Left lung (tissue), 10 donors: ENCODE measurements around the gene TMEM98. TPM values are rescaled to one million over a fixed set of nuclear protein-coding genes. Genes with fewer than 3 reads are reported as not detected.

Source experiments
- ATAC-seq: fragments of 200-7000 bp; cut with Tn5 transposase; one replicate; pipeline ENCODE4 v1.9.1; 2020; ENCODE audit warnings: moderate library complexity
- DNase-seq, 4 donors: peaks; one replicate each; pipeline ENCODE4 v3.0.0-alpha.2; 2013 to 2020
- H3K27ac ChIP-seq, 2 donors: fragments of 200-600 bp; sonication (generic) in 1 of 2; one replicate each; pipeline versions ENCODE4 v1.5.0 to v1.8.0; 2020 to 2021
- H3K27me3 ChIP-seq, 2 donors: fragments of 200-600 bp; sonication (generic) in 1 of 2; one replicate each; pipeline versions ENCODE4 v1.5.0 to v1.8.0; 2020 to 2021
- H3K36me3 ChIP-seq, 2 donors: fragments of 200-600 bp; sonication (generic) in 1 of 2; one replicate each; pipeline versions ENCODE4 v1.5.0 to v1.8.0; 2020 to 2021
- H3K4me1 ChIP-seq, 2 donors: fragments of 200-600 bp; one replicate each; pipeline ENCODE4 v1.8.0; 2021
- H3K4me3 ChIP-seq, 2 donors: fragments of 200-600 bp; sonication (generic) in 1 of 2; one replicate each; pipeline versions ENCODE4 v1.5.0 to v1.8.0; 2020 to 2021; ENCODE audit warnings: mild to moderate bottlenecking in 1 of 2
- H3K9me3 ChIP-seq, 2 donors: fragments of 200-600 bp; sonication (generic) in 1 of 2; one replicate each; pipeline versions ENCODE4 v1.5.0 to v1.8.0; 2020 to 2021
- intact Hi-C, 2 donors: fragments of 100-400 bp; cut with DNase I; formaldehyde crosslinking; loops; one replicate each; pipeline versions ENCODE4 v1.11.2 to v1.14.2; 2022
- polyA plus RNA-seq, 6 donors: library from polyadenylated mRNA; unstranded; fragments of 120-200 nt; gene quantifications; one replicate each; pipeline ENCODE4 v1.2.1, GENCODE V29; 2013; ENCODE audit not compliant: insufficient read length in 6 of 6
- total RNA-seq, 2 donors: library from RNA; stranded (reverse); fragmentation: NEBNext Ultra II Directional; extraction: Animal tissue kit (Norgen Biotek cat#: 25700); gene quantifications; one replicate each; pipeline ENCODE4 v1.2.1, GENCODE V29; 2021
- TF ChIP-seq, protein P1 (sequence below), 2 donors: fragments of 200-600 bp; sonication (generic) in 1 of 2; IDR thresholded peaks; one replicate each; pipeline versions ENCODE4 v1.5.0 to v1.8.0; 2021; ENCODE audit warnings: antibody characterized with exemption in 2 of 2
- donor health status: DM: no; HTN: yes; CAD: no.
- donor health status: DM: no; HTN: no; CAD: no.

The TMEM98 gene
- total and polyA plus RNA-seq, 8 donors = 57.1 to 313 (median 267) TPM

DNA sequence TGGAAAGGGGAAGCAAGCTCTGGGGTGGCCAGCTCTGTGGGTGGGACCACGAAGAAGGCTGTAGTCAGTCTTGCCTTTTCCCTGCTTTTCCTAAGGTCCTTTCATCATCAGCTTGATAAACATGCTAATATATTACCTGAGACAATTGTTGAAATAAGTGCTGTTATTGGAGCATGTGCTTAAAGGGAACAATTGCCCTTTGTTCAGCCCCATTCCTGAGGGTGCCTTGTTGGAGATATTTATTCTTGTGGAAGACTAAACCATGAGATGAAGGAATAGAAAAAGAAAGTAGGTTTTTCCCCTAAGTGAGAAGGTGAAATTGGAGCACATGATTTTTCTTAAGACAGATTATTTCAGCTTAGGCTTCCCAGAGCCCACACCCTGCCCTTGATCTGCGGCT lies 7.8 kb downstream of the TMEM98 start:
- TF ChIP-seq, protein P1, sequence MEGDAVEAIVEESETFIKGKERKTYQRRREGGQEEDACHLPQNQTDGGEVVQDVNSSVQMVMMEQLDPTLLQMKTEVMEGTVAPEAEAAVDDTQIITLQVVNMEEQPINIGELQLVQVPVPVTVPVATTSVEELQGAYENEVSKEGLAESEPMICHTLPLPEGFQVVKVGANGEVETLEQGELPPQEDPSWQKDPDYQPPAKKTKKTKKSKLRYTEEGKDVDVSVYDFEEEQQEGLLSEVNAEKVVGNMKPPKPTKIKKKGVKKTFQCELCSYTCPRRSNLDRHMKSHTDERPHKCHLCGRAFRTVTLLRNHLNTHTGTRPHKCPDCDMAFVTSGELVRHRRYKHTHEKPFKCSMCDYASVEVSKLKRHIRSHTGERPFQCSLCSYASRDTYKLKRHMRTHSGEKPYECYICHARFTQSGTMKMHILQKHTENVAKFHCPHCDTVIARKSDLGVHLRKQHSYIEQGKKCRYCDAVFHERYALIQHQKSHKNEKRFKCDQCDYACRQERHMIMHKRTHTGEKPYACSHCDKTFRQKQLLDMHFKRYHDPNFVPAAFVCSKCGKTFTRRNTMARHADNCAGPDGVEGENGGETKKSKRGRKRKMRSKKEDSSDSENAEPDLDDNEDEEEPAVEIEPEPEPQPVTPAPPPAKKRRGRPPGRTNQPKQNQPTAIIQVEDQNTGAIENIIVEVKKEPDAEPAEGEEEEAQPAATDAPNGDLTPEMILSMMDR (IDR thresholded peaks at IDR 0.05) = no peak
- no peaks in the 10 kb centered on the region for H3K9me3 ChIP-seq
- peaks cover 0 to 7% of the 10 kb centered on the region in 2 donors for H3K36me3 ChIP-seq
- peaks cover 4 to 12% of the 10 kb centered on the region in 2 donors for H3K4me1 ChIP-seq
- ATAC-seq (no peak), DNase-seq (no peak)
- H3K4me3 ChIP-seq = no peak overlapping the region
- H3K27me3 ChIP-seq = peaks cover 0 to 7% of the 10 kb centered on the region in 2 donors
- intact Hi-C loops = no loop called here
- no peak overlapping the region for H3K27ac ChIP-seq

DNA sequence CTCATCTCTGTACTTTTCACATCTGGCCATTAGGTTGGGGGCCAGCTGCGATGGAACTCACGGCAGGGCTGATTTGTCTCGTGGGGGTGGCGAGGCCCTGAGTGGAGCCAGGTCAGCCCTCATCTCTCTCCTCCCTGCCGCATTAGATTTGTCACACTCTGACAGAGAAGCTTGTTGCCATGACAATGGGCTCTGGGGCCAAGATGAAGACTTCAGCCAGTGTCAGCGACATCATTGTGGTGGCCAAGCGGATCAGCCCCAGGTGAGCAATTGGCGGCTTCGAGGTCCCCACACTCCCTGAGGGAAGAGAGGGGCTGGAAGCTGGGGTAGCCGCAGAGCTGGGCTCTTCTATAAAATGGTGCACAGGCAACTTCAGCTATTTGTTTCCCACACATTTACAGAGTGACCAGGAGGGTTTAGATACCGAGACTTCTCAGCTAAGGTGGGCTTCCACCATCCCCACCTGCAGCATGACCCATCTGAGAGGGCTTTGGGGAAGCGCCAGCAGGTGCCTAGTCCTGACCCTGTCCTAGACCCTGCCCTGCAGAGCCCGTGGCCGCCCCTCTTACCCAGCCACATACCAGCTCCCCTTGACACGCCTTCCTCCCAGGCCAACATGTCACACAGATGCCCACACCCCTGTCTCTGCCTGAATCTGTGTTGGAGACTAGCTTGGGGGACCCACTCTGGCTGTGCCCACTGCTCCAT lies 8.4 kb downstream of the TMEM98 start:
- ATAC-seq = no peak
- TF ChIP-seq, protein P1 (IDR thresholded peaks at IDR 0.05) = no peak
- peaks cover 0 to 10% of the 10 kb centered on the region in 2 donors for H3K36me3 ChIP-seq
- no peak overlapping the region for H3K4me3 ChIP-seq
- intact Hi-C loops = no loop called here
- H3K27ac ChIP-seq = no peak overlapping the region
- peaks cover 0 to 1% of the 10 kb centered on the region in 2 donors for H3K27me3 ChIP-seq
- no peak for DNase-seq
- H3K9me3 ChIP-seq = no peaks in the 10 kb centered on the region
- peaks cover 4 to 12% of the 10 kb centered on the region in 2 donors for H3K4me1 ChIP-seq

DNA sequence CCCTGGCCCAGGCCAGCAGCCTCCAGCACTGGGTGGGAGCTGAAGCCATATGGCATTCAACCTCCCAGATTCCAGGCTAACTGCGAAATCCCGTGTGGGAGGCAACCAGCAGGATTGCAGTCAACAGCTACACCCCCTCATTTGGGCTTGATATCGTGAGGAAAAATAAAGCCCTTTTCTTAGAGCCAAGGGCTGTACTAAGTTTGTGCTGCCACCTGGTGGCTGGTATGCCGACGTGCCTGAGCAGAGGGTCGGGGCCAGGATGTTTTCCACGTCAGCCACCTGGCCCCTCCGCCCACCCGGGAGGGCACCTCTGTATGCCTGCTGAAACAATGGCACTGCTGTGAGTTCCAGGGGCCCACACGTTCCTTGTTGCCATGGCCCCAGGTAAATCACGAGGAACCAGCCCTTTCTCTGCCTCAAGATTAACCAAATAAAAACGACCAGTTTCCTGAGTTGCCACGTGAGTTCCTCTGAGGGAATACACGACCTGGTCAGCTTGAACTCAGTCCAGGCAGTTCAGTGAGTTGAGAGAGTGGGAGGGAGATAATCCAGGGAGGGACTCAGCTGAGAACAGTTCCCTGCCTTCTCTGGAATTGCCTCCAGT lies 9.0 kb downstream of the TMEM98 start:
- peak; percentile 60 to 88 (median 75) for DNase-seq
- intact Hi-C loops = no loop called here
- H3K27ac ChIP-seq = no peak overlapping the region

DNA sequence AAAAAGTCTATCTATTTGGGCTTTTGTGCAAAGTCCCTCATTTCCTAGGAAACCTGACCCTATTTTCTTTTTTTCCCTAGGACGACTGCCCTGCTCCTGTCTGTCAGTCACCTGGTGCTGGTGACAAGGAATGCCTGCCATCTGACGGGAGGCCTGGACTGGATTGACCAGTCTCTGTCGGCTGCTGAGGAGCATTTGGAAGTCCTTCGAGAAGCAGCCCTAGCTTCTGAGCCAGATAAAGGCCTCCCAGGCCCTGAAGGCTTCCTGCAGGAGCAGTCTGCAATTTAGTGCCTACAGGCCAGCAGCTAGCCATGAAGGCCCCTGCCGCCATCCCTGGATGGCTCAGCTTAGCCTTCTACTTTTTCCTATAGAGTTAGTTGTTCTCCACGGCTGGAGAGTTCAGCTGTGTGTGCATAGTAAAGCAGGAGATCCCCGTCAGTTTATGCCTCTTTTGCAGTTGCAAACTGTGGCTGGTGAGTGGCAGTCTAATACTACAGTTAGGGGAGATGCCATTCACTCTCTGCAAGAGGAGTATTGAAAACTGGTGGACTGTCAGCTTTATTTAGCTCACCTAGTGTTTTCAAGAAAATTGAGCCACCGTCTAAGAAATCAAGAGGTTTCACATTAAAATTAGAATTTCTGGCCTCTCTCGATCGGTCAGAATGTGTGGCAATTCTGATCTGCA lies 12.9 kb downstream of the TMEM98 start:
- Histone ChIP-seq H3K27ac (no peak overlapping the region), H3K4me3 (no peak overlapping the region), H3K27me3 (no peaks in the 10 kb centered on the region), H3K9me3 (no peaks in the 10 kb centered on the region), H3K4me1 (peaks cover 0 to 24% of the 10 kb centered on the region in 2 donors), H3K36me3 (peaks cover 0 to 10% of the 10 kb centered on the region in 2 donors)
- no peak for DNase-seq
- no peak for ATAC-seq
- TF ChIP-seq, protein P1 (IDR thresholded peaks at IDR 0.05) = no peak
- intact Hi-C loops = no loop called here

More for the DNA sequence above, 9.0 kb downstream of the TMEM98 start:
- ATAC-seq = peak; percentile 85
- TF ChIP-seq, protein P1 (IDR thresholded peaks at IDR 0.05) = peak; percentile 71 to 85
- no peaks in the 10 kb centered on the region for H3K27me3 ChIP-seq
- H3K36me3 ChIP-seq = peaks cover 0 to 10% of the 10 kb centered on the region in 2 donors
- peaks cover 4 to 12% of the 10 kb centered on the region in 2 donors for H3K4me1 ChIP-seq
- H3K4me3 ChIP-seq = no peak overlapping the region
- H3K9me3 ChIP-seq = no peaks in the 10 kb centered on the region
